BJ (cell line): ENCODE results near the gene GUCY1A2. TPM values are rescaled to one million over a fixed set of nuclear protein-coding genes. Genes with fewer than 3 reads are reported as not detected.
"Not testable (repeated sequence)": the region's sequence is repeated elsewhere in the genome, so short reads cannot be mapped to it uniquely, and the experiment has no call there.

Source experiments
- CTCF ChIA-PET: fragments of 350-600 bp; formaldehyde crosslinking; extraction: SDS; loops from one replicate; lab custom pipeline; 2021; ENCODE audit warnings: antibody characterized with exemption, inconsistent platforms; lab: Yijun Ruan, JAX
- POLR2A ChIA-PET: fragments of 300-600 bp; sonication (Branson Sonifier 250); formaldehyde crosslinking; extraction: SDS; loops from one replicate; lab custom pipeline; 2021; ENCODE audit warnings: antibody characterized with exemption; lab: Charles Lee
- DNase-seq: peaks from one replicate; pipeline ENCODE4 v3.0.0-alpha.2; 2011; ENCODE audit warnings: low read depth
- H3K27me3 ChIP-seq: 2 replicates; pipeline ENCODE4 v1.6.0; 2011; ENCODE audit warnings: low read length; ENCODE audit not compliant: control insufficient read depth, insufficient read depth
- H3K36me3 ChIP-seq: 2 replicates; pipeline ENCODE4 v1.5.1; 2011; ENCODE audit warnings: low read length; ENCODE audit not compliant: control insufficient read depth, insufficient read depth
- H3K4me3 ChIP-seq: 2 replicates; pipeline ENCODE4 v1.5.1; 2011; ENCODE audit warnings: low read depth, mild to moderate bottlenecking, control low read depth, low read length
- CTCF ChIP-seq: IDR thresholded peaks from 2 replicates; pipeline ENCODE4 v1.5.1; 2011; ENCODE audit warnings: low read depth, mild to moderate bottlenecking, control low read depth, inconsistent platforms, low read length, moderate library complexity; ENCODE audit not compliant: insufficient read depth
- polyA plus RNA-seq: library from polyadenylated mRNA; depleted of rRNA; stranded (reverse); fragments of >200 nt; gene quantifications from 2 replicates; pipeline ENCODE4 v1.2.3, GENCODE V29; 2011

GUCY1A2 gene
- polyA plus RNA-seq, 1 experiment, result 0.53 TPM

DNA sequence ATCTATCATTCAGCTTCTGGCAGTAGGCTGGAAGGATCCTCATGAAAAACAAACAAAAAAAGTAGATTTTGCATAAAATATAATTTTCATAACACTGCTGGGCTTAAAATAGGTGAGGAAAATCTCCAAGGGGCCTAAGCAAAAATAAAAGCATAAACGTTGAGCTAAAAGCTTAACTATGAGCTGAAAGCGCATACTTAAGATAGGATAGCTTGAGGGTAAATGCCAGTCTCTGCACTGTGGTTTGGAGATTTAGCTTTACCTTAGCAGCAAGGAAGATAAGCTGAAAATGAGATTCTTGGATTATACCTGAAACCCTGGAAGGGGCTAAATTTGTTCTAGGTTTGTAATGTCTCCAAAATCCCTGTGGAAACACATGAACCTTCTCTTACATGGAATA, 183.7 kb downstream of the GUCY1A2 start:
- ChIA-PET CTCF (no interaction called here), POLR2A (no interaction called here)
- TF ChIP-seq CTCF, result no peak
- no peaks in the 10 kb centered on the region for H3K36me3 ChIP-seq
- H3K27me3 ChIP-seq, result no peaks in the 10 kb centered on the region
- H3K4me3 ChIP-seq, result no peak overlapping the region
- no peak for DNase-seq

DNA sequence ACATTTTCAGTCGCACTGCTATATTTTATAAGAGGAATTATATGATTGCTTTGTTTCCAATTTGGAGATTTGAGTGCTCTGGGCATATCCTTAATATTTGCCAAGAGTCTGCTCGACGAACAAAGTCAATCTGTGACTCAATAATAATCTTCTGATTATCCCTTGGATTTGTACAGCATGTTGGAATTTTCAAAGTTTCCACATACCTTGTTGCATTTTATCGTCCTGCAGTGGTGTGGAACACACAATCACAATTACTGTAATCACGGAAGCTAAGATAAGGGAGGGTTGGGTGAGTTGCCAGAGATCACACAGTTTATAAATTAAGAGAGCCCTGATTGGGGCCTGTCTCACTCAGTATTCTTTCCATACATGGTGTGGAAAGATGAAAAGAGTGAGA, 189.3 kb downstream of the GUCY1A2 start:
- Histone ChIP-seq H3K36me3 (no peaks in the 10 kb centered on the region), H3K4me3 (no peak overlapping the region), H3K27me3 (no peaks in the 10 kb centered on the region)
- no peak for TF ChIP-seq CTCF
- POLR2A ChIA-PET, result no interaction called here
- CTCF ChIA-PET, result no interaction called here
- DNase-seq, result no peak

DNA sequence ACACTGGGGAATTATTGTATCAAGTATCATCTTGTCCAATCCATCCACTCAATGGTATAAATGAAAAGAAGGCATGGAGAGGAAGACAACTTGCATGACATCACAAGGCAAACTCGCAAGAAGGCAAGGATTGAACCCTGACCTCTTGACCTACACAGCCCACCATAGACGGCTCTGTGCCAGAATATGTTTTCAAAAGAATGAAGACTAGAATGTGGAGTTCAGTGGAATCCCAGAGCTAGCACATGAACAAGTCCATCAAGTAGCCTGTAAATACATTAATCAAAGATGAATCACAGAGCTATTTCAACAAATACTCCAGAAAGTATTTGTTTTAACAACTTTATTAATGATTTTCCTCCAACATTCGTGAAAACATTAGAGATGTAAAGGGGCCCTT, 189.7 kb downstream of the GUCY1A2 start:
- Histone ChIP-seq H3K36me3 (no peaks in the 10 kb centered on the region), H3K27me3 (no peaks in the 10 kb centered on the region), H3K4me3 (no peak overlapping the region)
- DNase-seq, result no peak
- ChIA-PET CTCF (no interaction called here), POLR2A (no interaction called here)
- TF ChIP-seq CTCF, result no peak

- no peak for TF ChIP-seq CTCF
- no peak overlapping the region for H3K4me3 ChIP-seq
- H3K27me3 ChIP-seq, result no peaks in the 10 kb centered on the region
- ChIA-PET POLR2A (no interaction called here), CTCF (interaction anchor here (0.5 kb wide), 1 partner anchor 741 kb away, joined by 3 read pairs; no protein-coding TSS in a partner anchor)
- no peak for DNase-seq
- H3K36me3 ChIP-seq, result no peaks in the 10 kb centered on the region
Observed at GRCh38 chr11:106827687-106828086, 190.6 kb downstream of the GUCY1A2 start.

- H3K4me3 ChIP-seq, POLR2A ChIA-PET, CTCF ChIA-PET, H3K36me3 ChIP-seq, H3K27me3 ChIP-seq, DNase-seq: not testable (repeated sequence)
Observed at GRCh38 chr11:106826558-106826957, 191.7 kb downstream of the GUCY1A2 start.

DNA sequence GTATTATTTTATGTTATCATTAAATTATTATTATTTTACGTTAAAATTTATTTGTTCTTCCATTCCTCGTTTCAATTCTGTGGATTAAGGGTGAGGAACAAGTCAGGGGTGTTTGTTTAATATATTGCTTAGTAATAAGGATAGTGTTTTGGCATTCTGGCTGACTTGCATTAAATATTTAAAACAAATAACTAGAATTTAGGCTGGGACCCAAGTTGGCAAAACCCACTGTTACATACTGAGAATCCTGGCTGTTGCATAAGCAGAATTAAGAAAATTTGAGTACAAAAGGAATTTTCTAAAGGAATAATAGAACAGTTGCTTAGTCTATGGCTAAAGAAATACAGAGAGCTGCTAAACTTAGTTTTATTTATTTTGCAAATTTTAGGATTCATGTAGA, 196.4 kb downstream of the GUCY1A2 start:
- no peak overlapping the region for H3K4me3 ChIP-seq
- ChIA-PET POLR2A (no interaction called here), CTCF (no interaction called here)
- no peaks in the 10 kb centered on the region for H3K27me3 ChIP-seq
- no peak for DNase-seq
- no peak for TF ChIP-seq CTCF
- no peaks in the 10 kb centered on the region for H3K36me3 ChIP-seq
